Mesenchymal stem cell (in vitro differentiated cells and primary cell): ENCODE data around the gene C10orf90.

Source experiments
- DNase-seq: peaks from one replicate; pipeline ENCODE4 v3.0.0-alpha.2; 2013
- H2AFZ ChIP-seq: one replicate; pipeline ENCODE4 v1.6.1; 2013; ENCODE audit warnings: low read depth, mild to moderate bottlenecking, control low read depth, inconsistent platforms, low read length, moderate library complexity
- H2AK5ac ChIP-seq: 2 replicates; pipeline ENCODE4 v1.6.1; 2013; ENCODE audit warnings: low read length, moderate library complexity, mild to moderate bottlenecking, inconsistent platforms; ENCODE audit not compliant: severe bottlenecking
- H2BK120ac ChIP-seq: one replicate; pipeline ENCODE4 v1.6.1; 2013; ENCODE audit warnings: low read depth, mild to moderate bottlenecking, inconsistent platforms, low read length, moderate library complexity
- H2BK12ac ChIP-seq, 2 experiments: one replicate each; pipeline ENCODE4 v1.6.1; 2013; ENCODE audit warnings: inconsistent platforms in 2 of 2, low read length in 2 of 2, mild to moderate bottlenecking in 2 of 2, moderate library complexity in 2 of 2, control low read depth in 1 of 2
- H2BK15ac ChIP-seq: one replicate; pipeline ENCODE4 v1.6.1; 2013; ENCODE audit warnings: mild to moderate bottlenecking, low read depth, inconsistent platforms; ENCODE audit not compliant: poor library complexity, severe bottlenecking
- H2BK5ac ChIP-seq: 2 replicates; pipeline ENCODE4 v1.6.1; 2013; ENCODE audit warnings: low read depth, mild to moderate bottlenecking, low read length, control low read depth, inconsistent platforms; ENCODE audit not compliant: poor library complexity, severe bottlenecking
- H3K14ac ChIP-seq, 2 experiments: one replicate each; pipeline ENCODE4 v1.6.1; 2013; ENCODE audit warnings: inconsistent platforms in 2 of 2, low read length in 2 of 2, control low read depth in 1 of 2, mild to moderate bottlenecking in 1 of 2, moderate library complexity in 1 of 2
- H3K18ac ChIP-seq, 2 experiments: one replicate each; pipeline ENCODE4 v1.6.1; 2013; ENCODE audit warnings: inconsistent platforms in 2 of 2, low read length in 2 of 2, control low read depth in 1 of 2, low read depth in 1 of 2, mild to moderate bottlenecking in 1 of 2
- H3K23ac ChIP-seq, 2 experiments: one replicate each; pipeline ENCODE4 v1.6.1; 2013; ENCODE audit warnings: inconsistent platforms in 2 of 2, low read length in 2 of 2, mild to moderate bottlenecking in 2 of 2, moderate library complexity in 2 of 2, control low read depth in 1 of 2
- H3K27ac ChIP-seq: 2 replicates; pipeline ENCODE4 v1.5.1; 2013; ENCODE audit warnings: mild to moderate bottlenecking, moderate library complexity, low read length, control low read depth, inconsistent platforms; ENCODE audit not compliant: poor library complexity, severe bottlenecking
- H3K27me3 ChIP-seq, 2 experiments: 2 replicates each; pipeline versions ENCODE4 v1.6.1 to v1.7.0; 2013; ENCODE audit warnings: low read length in 2 of 2, mild to moderate bottlenecking in 2 of 2, moderate library complexity in 2 of 2, control low read depth in 1 of 2, inconsistent platforms in 1 of 2; ENCODE audit not compliant: control insufficient read depth in 1 of 2, insufficient read depth in 1 of 2
- H3K36me3 ChIP-seq, 2 experiments: 2 replicates each; pipeline versions ENCODE4 v1.6.1 to v1.7.0; 2013; ENCODE audit warnings: low read length in 2 of 2, control low read depth in 1 of 2, inconsistent platforms in 1 of 2, low read depth in 1 of 2, mild to moderate bottlenecking in 1 of 2; ENCODE audit not compliant: insufficient read depth in 2 of 2, control insufficient read depth in 1 of 2
- H3K4ac ChIP-seq, 2 experiments: one replicate each; pipeline ENCODE4 v1.6.1; 2013; ENCODE audit warnings: inconsistent platforms in 2 of 2, low read length in 2 of 2, mild to moderate bottlenecking in 2 of 2, moderate library complexity in 2 of 2, control low read depth in 1 of 2, low read depth in 1 of 2
- H3K4me1 ChIP-seq: 2 replicates; pipeline ENCODE4 v1.6.1; 2013; ENCODE audit warnings: low read depth, low read length, control low read depth; ENCODE audit not compliant: control insufficient read depth, insufficient read depth
- H3K4me2 ChIP-seq: 2 replicates; pipeline ENCODE4 v1.6.1; 2013; ENCODE audit warnings: low read length, mild to moderate bottlenecking, inconsistent platforms; ENCODE audit not compliant: poor library complexity, severe bottlenecking
- H3K4me3 ChIP-seq, 2 experiments: 2 replicates each; pipeline versions ENCODE4 v1.5.1 to v1.7.0; 2013; ENCODE audit warnings: low read length in 2 of 2, mild to moderate bottlenecking in 2 of 2, control low read depth in 1 of 2, low read depth in 1 of 2; ENCODE audit not compliant: insufficient read depth in 1 of 2
- H3K79me1 ChIP-seq: replicated peaks from 2 replicates; pipeline ENCODE4 v1.6.1; 2013; ENCODE audit warnings: mild to moderate bottlenecking, control low read depth, low read length, inconsistent platforms; ENCODE audit not compliant: poor library complexity, severe bottlenecking
- H3K9ac ChIP-seq: 2 replicates; pipeline ENCODE4 v1.7.0; 2013; ENCODE audit warnings: mild to moderate bottlenecking, low read length, moderate library complexity
- H3K9me3 ChIP-seq: 2 replicates; pipeline ENCODE4 v1.7.0; 2013; ENCODE audit warnings: mild to moderate bottlenecking, low read length; ENCODE audit not compliant: control insufficient read depth
- H4K8ac ChIP-seq: one replicate; pipeline ENCODE4 v1.6.1; 2013; ENCODE audit warnings: inconsistent platforms, mild to moderate bottlenecking, low read length, moderate library complexity
- H4K91ac ChIP-seq: one replicate; pipeline ENCODE4 v1.6.1; 2013; ENCODE audit warnings: mild to moderate bottlenecking, low read length, inconsistent platforms
- whole genome bisulfite sequencing: methylation state at CpG from one replicate; pipeline ENCODE4 v1.1.7; 2013; ENCODE audit warnings: mixed read lengths; 5-methylcytosine and 5-hydroxymethylcytosine counted together

Gene C10orf90

GRCh38 chr10:126570245-126570570 lies 100.3 kb downstream of the C10orf90 start:
- Histone ChIP-seq H4K8ac (no peak overlapping the region), H3K4me2 (peak overlapping the region; percentile 57), H3K4me3 (peak overlapping the region in 1 of 2 experiments; percentile 67), H3K4ac (no peak overlapping the region), H2BK120ac (no peak overlapping the region), H3K27ac (no peak overlapping the region), H3K4me1 (peaks cover 5% of the 10 kb centered on the region), H2AFZ (no peak overlapping the region), H3K18ac (no peak overlapping the region), H3K27me3 (no peaks in the 10 kb centered on the region), H3K36me3 (no peaks in the 10 kb centered on the region), H3K23ac (no peak overlapping the region), H3K79me1 (no peaks in the 10 kb centered on the region), H2BK5ac (no peak overlapping the region), H2BK15ac (no peak overlapping the region), H3K14ac (no peak overlapping the region), H3K9ac (peak overlapping the region; percentile 83), H4K91ac (no peak overlapping the region), H2BK12ac (no peak overlapping the region), H2AK5ac (no peak overlapping the region), H3K9me3 (no peaks in the 10 kb centered on the region)
- WGBS: 58% methylated on average over 3 of the region's 4 CpGs
- DNase-seq: no peak

DNA sequence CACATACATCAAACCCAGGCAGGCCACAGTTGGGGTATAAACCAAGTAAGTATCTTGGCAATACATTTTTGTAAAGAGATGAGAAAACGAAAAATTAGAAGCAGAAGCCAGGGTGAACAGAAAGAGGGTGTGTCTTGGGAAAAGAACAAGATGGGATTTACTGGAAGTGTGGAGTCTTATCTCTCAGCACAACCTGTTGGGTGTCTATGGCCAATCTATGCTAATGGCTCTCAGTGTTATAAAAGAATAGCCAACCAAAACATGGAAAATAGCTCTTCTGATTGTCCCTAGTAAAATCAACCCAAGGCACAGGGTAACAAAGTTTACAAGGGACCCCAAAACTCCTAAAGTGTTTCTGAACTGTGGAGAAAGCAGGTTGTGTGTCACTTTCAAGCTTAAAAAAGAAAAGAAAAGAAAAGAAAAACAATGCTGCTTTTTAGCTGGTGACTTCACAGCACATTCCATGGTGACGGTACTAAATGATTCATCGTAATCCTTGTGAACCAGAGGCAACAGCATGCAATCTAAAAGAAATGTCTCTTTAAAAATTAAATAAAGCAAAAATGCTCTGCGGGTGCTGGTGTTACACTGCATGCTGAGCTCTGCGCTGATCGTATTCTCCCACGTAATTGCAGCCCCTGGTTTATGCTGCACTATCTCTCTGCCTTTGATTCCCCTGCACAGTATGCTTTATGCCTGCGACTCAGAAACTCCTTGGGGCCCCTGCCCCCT lies 100.8 kb downstream of the C10orf90 start:
- Histone ChIP-seq H4K91ac (no peak overlapping the region), H3K9ac (peak overlapping the region; percentile 83), H3K4me1 (peaks cover 5% of the 10 kb centered on the region), H4K8ac (no peak overlapping the region), H3K4me3 (peak overlapping the region in 1 of 2 experiments; percentile 67), H2BK5ac (no peak overlapping the region), H2AFZ (no peak overlapping the region), H3K36me3 (no peaks in the 10 kb centered on the region), H3K9me3 (no peaks in the 10 kb centered on the region), H3K4ac (no peak overlapping the region), H3K27me3 (no peaks in the 10 kb centered on the region), H2BK120ac (no peak overlapping the region), H2AK5ac (no peak overlapping the region), H3K79me1 (no peaks in the 10 kb centered on the region), H3K18ac (no peak overlapping the region), H3K23ac (no peak overlapping the region), H3K27ac (no peak overlapping the region), H2BK15ac (no peak overlapping the region), H2BK12ac (no peak overlapping the region), H3K4me2 (peak overlapping the region; percentile 57), H3K14ac (no peak overlapping the region)
- DNase-seq: peak; percentile 80
- WGBS: 14% methylated on average over 8 of the region's 8 CpGs

DNA sequence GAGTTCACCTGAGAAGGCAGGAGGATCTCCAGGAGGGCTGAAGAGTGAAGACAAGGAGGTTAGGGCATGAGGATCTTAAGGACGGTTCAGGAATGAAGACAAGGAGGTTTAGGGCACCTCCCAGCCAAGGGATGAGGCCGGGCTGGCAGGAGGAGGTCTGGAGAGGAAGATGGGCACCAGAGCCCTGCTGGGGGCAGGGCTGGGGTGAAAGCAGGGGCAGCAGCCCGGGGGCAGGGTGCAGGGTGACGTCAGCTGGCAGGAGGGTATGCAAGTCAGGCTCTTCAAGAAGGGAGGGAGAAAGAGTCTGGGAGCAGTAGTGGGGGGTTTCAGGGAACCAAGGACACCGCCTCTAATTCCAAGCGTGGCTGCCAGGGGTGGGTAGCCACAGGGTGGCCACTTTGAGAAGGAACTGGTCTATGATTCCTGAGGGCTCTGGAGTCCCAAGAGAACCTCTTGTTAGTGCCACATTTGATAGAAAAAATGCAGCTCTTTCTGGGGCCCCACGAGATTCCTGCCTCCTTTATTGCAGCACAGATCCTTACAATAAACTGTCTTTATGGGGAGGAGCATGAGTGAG lies 101.6 kb downstream of the C10orf90 start:
- no peaks in the 10 kb centered on the region for H3K27me3 ChIP-seq
- 60% methylated on average over 7 of the region's 7 CpGs for WGBS
- H2AFZ ChIP-seq: no peak overlapping the region
- no peak for DNase-seq
- no peak overlapping the region for H4K8ac ChIP-seq
- H3K4me2 ChIP-seq: no peak overlapping the region
- H4K91ac ChIP-seq: peak overlapping the region; percentile 9
- peak overlapping the region; percentile 6 for H2BK15ac ChIP-seq
- no peaks in the 10 kb centered on the region for H3K9me3 ChIP-seq
- no peak overlapping the region for H3K14ac ChIP-seq
- H3K9ac ChIP-seq: peak overlapping the region; percentile 83
- peak overlapping the region in 1 of 2 experiments; percentile 2 for H2BK12ac ChIP-seq
- no peaks in the 10 kb centered on the region for H3K79me1 ChIP-seq
- no peak overlapping the region for H3K18ac ChIP-seq
- no peak overlapping the region for H2BK120ac ChIP-seq
- H3K4me1 ChIP-seq: peaks cover 5% of the 10 kb centered on the region
- no peak overlapping the region for H2BK5ac ChIP-seq
- H2AK5ac ChIP-seq: no peak overlapping the region
- no peak overlapping the region for H3K4me3 ChIP-seq
- H3K23ac ChIP-seq: peak overlapping the region in 1 of 2 experiments; percentile 10
- no peak overlapping the region for H3K27ac ChIP-seq
- no peak overlapping the region for H3K4ac ChIP-seq
- H3K36me3 ChIP-seq: no peaks in the 10 kb centered on the region

DNA sequence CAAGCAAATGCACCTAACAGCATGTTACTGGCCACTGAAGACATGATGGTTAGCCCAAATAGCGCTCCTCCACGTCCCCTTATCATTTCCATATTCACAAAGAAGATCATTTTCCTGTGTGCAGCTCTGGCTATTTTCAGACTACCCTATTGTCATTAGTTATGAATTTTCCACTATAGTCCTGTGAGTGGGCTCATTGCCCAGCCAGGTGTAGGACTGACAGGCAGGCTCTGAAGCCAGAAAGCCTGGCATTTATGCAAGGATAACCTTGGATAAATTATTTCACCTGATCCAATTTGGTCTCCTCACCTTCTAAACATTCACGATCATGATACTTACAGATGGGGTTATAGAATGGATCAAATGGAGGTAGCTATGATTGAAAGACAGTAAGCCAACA lies 104.6 kb downstream of the C10orf90 start:
- Histone ChIP-seq H3K79me1 (no peaks in the 10 kb centered on the region), H3K4me2 (no peak overlapping the region), H3K27ac (no peak overlapping the region), H3K14ac (no peak overlapping the region), H2BK120ac (no peak overlapping the region), H2AFZ (no peak overlapping the region), H3K27me3 (no peaks in the 10 kb centered on the region), H2BK5ac (no peak overlapping the region), H2BK15ac (no peak overlapping the region), H3K23ac (no peak overlapping the region), H3K4ac (no peak overlapping the region), H3K9me3 (no peaks in the 10 kb centered on the region), H4K91ac (no peak overlapping the region), H2AK5ac (no peak overlapping the region), H2BK12ac (no peak overlapping the region), H3K4me1 (peaks cover 5% of the 10 kb centered on the region), H3K18ac (no peak overlapping the region), H3K9ac (no peak overlapping the region), H3K4me3 (no peak overlapping the region), H3K36me3 (no peaks in the 10 kb centered on the region), H4K8ac (no peak overlapping the region)
- WGBS: 100% methylated on average over 3 of the region's 3 CpGs
- DNase-seq: no peak
